Myocyte (in vitro differentiated cells): Measurements from ENCODE around the gene SPG11. TPM values are rescaled to one million over a fixed set of nuclear protein-coding genes. Genes with fewer than 3 reads are reported as not detected.

Source experiments
- DNase-seq: peaks from one replicate; pipeline ENCODE4 v3.0.0-alpha.2; 2012; ENCODE audit warnings: low read depth
- total RNA-seq: library from RNA; depleted of rRNA; stranded (reverse); fragments of >200 nt; gene quantifications from 2 replicates; pipeline ENCODE4 v1.2.3, GENCODE V29; 2014

The SPG11 gene
- total RNA-seq, 1 donor from 2014 or later = 32.8 TPM

DNA sequence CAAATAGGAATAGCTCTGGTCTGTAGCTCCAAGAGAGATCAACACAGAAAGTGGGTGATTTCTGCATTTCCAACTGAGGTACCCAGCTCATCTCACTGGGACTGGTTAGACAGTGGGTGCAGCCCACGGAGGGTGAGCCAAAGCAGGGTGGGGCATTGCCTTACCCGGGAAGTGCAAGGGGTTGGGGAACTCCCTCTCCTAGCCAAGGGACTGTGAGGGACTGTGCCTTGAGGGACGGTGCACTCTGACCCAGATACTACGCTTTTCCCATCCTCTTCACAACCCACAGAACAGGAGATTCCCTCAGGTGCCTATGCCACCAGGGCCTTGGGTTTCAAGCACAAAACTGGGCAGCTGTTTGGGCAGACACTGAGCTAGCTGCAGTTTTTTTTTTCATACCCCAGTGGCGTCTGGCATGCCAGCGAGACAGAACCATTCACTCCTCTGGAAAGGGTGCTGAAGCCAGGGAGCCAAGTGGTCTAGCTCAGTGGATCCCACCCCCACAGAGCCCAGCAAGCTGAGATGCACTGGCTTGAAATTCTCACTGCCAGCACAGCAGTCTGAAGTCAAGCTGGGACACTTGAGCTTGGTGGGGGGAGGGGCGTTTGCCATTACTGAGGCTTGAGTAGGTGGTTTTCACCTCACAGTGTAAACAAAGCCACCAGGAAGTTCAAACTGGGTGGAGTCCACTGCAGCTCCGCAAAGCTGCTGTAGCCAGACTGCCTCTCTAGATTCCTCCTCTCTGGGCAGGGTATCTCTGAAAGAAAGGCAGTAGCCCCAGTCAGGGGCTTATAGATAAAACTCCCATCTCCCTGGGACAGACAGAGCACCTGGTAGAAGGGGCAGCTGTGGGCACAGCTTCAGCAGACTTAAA is 19.6 kb upstream of the SPG11 start:
- peak; percentile 20 for DNase-seq

DNA sequence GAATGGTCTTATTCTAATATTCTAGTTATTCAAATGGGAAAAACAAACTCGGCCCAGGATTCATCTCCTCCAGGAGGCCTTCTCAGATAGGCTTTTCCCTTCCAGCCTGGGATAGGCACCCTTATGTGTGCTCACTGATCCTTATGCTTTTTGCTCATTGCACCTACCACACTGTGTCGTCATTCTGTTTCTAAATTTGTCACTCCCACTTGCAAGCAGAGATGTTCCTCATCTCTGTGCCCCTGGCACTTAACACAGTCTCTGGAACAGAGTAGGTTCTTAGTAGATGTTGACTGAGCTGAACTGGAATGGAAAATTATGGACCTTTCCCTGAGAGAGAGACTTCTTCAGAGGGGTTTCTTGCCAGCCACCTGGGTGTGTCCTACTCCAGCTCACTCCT is 18.7 kb upstream of the SPG11 start:
- no peak for DNase-seq

- DNase-seq = no peak
Measured at GRCh38 chr15:44676676-44677075, 13.2 kb upstream of the SPG11 start.

DNA sequence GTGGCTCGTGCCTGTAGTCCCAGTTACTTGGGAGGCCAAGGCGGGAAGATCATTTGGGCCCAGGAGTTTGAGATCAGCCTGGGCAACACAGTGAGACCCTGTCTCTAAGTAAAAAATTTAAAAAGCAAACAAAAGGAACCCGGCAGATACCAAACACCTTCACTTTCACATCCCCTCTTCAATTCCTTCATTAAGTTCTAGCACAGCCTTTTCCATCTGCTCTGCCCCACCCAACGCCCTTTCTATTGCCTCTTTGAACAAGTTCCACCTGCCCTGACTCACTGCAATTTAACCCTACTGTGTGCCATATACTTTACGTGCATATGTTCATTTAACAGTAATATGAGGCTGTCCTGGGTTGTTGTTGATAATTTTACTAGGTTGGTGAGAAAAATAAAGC is 12.4 kb upstream of the SPG11 start:
- no peak for DNase-seq

DNA sequence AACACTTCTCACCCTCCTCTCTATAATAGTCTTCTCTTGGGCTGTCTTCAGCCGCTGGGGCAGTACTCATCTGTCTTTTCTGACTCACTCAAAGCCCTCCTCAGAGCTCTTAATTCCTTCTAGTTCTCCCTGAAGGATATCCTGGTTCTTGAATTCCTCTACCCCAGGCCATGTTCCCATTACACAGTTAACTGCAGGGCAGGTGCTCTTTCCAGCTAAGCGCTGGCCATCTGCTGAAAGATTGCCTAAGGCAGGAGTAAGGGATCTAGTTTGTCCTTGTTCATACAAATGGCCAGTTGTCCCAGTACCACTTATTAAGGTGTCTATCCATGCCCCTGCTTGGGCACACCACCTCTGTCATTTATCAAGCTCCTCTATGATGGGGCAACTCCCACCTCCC is 10.2 kb upstream of the SPG11 start:
- DNase-seq = no peak

DNA sequence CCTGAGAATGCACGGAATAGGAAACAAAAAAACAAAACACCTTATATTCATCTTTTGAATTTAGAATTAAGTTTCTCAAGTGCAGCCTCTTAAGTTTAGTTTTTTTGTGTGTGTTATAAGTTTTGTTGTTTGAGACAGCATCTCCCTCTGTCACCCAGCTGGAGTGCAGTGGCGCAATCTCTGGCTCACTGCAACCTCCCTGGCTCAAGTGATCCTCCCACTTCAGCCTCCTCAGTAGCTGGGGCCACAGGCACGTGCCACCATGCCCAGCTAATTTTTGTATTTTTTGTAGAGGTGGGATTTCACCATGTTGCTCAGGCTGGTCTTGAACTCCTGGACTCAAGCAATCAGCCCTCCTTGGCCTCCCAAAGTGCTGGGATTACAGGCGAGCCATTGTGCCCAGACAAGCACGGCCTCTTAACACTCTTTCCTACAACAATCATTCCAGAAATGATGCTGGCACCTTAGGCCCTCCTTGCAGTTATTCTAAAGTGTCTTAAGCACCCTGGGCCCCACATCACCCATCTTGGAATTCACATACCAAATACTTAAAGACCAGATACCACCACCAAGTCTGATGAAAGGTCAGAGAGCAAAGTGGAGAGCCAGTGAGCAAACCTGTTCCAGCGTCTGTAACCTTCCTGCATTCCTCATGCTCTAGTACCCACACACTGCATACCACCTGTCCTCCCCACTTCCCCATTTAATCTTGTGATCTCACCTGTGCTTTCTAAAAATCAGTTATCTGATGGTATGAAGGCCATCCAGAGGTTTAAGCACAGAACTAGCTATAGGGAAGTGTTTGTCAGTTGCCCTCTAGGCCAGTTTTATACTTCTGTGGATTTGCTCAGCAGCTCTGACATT is 6.9 kb upstream of the SPG11 start:
- no peak for DNase-seq

- no peak for DNase-seq
Measured at GRCh38 chr15:44668921-44669320, 5.5 kb upstream of the SPG11 start.

DNA sequence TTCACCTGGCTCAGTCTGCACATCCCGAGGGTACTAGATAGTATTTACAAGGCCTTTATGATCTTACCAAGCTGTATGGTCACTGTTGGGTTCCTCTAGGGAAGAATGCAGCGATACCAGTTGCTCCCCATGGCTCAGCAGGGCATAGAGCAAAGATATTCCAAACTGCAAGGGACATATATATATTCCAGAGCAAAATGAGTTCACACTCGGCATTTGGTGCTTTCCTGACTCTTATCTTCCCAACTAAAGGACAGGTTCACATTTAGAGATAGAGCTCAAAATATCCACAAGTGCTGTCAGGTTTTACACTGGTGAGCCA is 3.5 kb upstream of the SPG11 start:
- DNase-seq = no peak

GRCh38 chr15:44666210-44667038 is 3.0 kb upstream of the SPG11 start:
- no peak for DNase-seq

- peak; percentile 43 for DNase-seq
Measured at GRCh38 chr15:44662478-44663409, 718 bp downstream of the SPG11 start.

GRCh38 chr15:44661576-44661975 is 1.9 kb downstream of the SPG11 start:
- DNase-seq = no peak

DNA sequence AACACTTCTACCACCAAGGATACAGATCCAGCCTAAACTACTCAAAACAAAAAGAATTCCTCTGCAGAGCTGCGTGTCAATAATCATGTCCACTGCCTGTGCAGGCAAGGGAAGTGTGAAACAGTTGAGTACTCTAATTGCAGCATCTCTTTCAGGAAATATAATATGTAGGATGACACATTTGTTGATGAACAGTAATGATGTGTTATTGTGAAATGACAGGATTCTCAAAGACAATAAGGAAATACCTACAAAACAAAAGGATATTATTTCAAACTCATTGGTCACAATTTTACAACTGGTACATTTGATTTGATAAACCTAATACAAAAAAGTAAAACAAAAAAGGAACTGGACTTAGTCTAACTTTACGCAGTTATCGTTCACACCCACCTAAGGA is 4.4 kb downstream of the SPG11 start:
- no peak for DNase-seq

DNA sequence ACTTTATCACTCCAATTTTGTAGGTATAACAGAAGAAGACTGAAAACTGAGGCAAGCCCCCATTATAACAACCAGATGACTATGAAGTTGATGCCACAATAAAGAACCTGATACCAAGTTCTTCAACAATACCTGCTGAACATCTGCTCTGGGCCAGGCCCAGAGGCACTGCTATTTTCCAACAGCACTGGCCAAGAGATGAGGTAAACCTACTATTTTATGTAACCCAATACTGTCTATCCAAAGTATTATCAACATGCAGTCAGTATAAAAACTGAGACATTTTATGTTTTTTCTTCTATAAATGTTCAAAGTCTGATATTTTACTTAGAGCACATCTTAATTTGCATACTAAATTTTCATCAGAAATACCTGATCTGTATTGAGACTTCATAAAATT is 6.1 kb downstream of the SPG11 start:
- DNase-seq = no peak

DNA sequence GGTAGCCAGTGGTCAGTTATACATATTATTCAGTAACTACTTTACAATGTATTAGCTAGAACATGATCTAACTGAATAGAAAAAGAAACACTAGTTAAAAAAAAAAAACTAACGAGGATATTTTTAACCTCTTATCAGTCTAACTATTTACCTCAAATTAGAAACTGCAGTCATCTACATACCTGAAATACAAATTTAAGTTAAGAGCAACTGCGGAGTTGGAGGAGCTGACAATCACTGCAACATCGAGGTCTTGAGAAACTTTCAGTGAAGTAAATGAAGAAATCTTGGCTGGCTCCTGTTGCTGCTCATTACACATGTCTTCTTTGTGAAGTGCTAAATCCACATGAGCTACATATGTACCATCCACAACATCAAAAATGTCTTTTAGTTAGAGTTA is 6.5 kb downstream of the SPG11 start:
- DNase-seq = no peak

DNA sequence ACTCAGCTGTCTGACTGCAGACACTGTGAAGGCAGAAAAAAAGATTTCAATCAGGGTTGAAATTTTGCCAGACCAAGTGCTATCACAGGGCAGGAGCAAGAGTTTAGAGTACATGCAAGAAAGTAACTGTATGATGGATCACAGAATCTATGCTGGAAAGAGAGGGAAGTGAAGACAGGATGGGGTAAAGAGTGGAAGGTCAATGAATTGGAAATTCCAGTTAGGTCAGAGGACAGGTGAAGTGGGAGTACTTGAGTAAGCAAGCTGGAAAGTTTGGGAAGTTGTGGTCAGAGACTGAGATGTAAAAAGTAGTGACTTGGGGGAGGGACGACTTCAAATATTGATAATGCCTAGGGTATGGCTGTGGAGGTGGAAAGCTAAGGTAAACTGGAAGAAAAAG is 7.2 kb downstream of the SPG11 start:
- DNase-seq = no peak

DNA sequence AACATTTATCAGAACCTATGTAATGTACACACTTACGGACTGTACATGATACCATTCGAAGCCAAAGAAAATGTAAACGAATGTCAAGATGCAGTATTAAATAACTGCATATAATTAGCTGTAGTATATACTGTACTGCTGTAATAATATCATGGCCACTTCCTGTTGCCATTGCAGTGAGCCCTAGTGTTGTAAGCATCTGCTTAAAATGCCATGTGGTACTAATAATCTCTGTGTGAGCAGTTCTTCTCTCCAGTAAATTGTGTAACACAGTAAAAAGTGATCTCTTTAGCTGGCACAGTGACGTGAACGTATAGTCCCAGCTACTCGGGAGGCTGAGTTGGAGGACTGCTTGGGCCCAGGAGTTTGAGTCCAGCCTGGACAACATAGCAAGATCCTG is 8.6 kb downstream of the SPG11 start:
- no peak for DNase-seq

GRCh38 chr15:44647637-44648036 is 15.8 kb downstream of the SPG11 start:
- no peak for DNase-seq

DNA sequence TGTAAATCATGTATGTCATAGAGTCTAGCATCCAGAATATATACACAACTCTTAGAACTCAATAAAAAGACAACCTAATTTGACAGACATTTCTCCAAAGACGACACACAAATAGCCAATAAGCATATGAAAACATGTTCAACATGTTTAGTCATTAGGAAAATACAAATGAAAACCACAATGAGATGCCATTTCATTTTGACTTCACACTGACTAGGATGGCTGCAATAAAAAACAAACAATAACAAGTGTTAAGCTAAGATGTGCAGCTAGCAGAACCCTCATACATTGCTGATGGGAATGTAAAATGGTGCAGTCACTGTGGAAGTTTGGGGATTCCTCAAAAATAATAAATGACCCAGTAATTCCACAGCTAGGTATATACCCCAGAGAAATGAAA is 16.4 kb downstream of the SPG11 start:
- no peak for DNase-seq

DNA sequence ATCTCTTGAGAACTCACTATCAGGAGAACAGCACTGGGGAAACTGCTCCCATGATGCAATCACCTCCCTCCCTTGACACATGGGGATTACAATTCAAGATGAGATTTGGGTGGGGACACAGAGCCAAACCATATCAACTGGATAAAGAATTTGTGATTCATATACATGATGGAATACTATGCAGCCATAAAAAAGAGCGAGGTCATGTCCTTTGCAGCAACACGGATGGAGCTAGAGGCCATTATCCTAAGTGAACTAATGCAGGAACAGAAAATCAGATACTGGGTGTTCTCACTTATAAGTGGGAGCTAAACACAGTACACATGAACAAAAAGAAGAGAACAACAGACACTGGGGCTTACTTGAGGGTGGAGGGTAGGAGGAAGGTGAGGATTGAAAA is 17.0 kb downstream of the SPG11 start:
- DNase-seq = no peak

DNA sequence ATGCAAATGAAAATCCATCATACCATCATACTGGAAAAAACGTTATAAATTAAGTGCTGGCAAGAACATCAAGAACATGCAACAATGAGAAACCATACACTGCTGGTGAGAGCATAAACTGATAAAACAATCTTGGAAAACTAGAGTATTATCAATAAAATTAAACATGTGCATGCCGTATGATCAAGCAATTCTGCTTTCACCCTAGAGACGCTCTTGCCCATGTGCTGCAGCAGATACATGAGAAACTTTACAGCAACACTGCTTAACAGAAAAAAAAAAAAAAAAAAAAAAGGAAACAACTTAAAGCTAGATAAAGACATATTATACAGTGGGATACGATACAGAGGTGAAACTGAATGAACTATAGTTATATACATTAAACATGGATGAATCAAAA is 21.8 kb downstream of the SPG11 start:
- no peak for DNase-seq

- DNase-seq = no peak
Measured at GRCh38 chr15:44636976-44637375, 26.5 kb downstream of the SPG11 start.
